K562 (cell line): ENCODE data around the gene IGF2BP1. TPM values are rescaled to one million over a fixed set of nuclear protein-coding genes. Genes with fewer than 3 reads are reported as not detected.

Source experiments
- ATF6 ChIP-seq: sonication (generic); formaldehyde crosslinking; IDR thresholded peaks from 2 replicates; pipeline ENCODE4 v1.4.0; 2020; ENCODE audit warnings: mild to moderate bottlenecking, missing genetic modification reagents
- BRF1 ChIP-seq: IDR thresholded peaks from 3 replicates; pipeline ENCODE4 v1.6.1; 2011; ENCODE audit warnings: borderline replicate concordance, mild to moderate bottlenecking; ENCODE audit not compliant: insufficient read length; ENCODE audit errors: extremely low read depth
- HES1 ChIP-seq: fragments of 450-650 bp; IDR thresholded peaks from 2 replicates; pipeline ENCODE4 v1.6.1; 2016; ENCODE audit warnings: low read depth, mild to moderate bottlenecking, moderate library complexity
- MAZ ChIP-seq, 2 experiments: fragments of 450-650 bp in 1 of 2; sonication (generic) in 1 of 2; formaldehyde crosslinking; IDR thresholded peaks in 1 of 2; conservative IDR thresholded peaks in 1 of 2; 2 replicates each; pipeline versions ENCODE4 v1.4.0 to v1.5.0; 2020; ENCODE audit warnings: mild to moderate bottlenecking in 1 of 2, missing genetic modification reagents in 1 of 2
- POLR3A ChIP-seq: IDR thresholded peaks from 2 replicates; pipeline ENCODE4 v1.6.1; 2011; ENCODE audit warnings: borderline replicate concordance, mild to moderate bottlenecking, moderate library complexity; ENCODE audit not compliant: insufficient read length, insufficient read depth; ENCODE audit errors: extremely low read depth
- RNF2 ChIP-seq: sonication (generic); IDR thresholded peaks from 2 replicates; pipeline ENCODE4 v1.6.1; 2016
- SIRT6 ChIP-seq: IDR thresholded peaks from one replicate; pipeline ENCODE4 v1.6.1; 2012; ENCODE audit warnings: low read depth, mild to moderate bottlenecking, control low read depth, inconsistent platforms, low read length, moderate library complexity
- SMAD4 ChIP-seq: fragments of 250-450 bp; sonication (Bioruptor Pico); conservative IDR thresholded peaks from 2 replicates; pipeline ENCODE4 v1.8.0; 2021; ENCODE audit warnings: inconsistent platforms, mild to moderate bottlenecking, moderate library complexity
- STAT6 ChIP-seq: sonication (generic); formaldehyde crosslinking; IDR thresholded peaks from 2 replicates; pipeline ENCODE4 v1.8.1; 2023; ENCODE audit warnings: mild to moderate bottlenecking, missing genetic modification reagents
- ZNF395 ChIP-seq: fragments of 200-800 bp; sonication (Bioruptor generic); IDR thresholded peaks from 2 replicates; pipeline ENCODE4 v1.6.1; 2017; ENCODE audit warnings: missing genetic modification characterization, missing compliant biosample characterization
- ZNF639 ChIP-seq, 2 experiments: fragments of 200-800 bp in 1 of 2; sonication (Bioruptor generic) in 1 of 2; sonication (generic) in 1 of 2; formaldehyde crosslinking in 1 of 2; IDR thresholded peaks in 1 of 2; conservative IDR thresholded peaks in 1 of 2; 2 replicates each; pipeline versions ENCODE4 v1.5.0 to v1.6.1; 2016 to 2020; ENCODE audit warnings: missing compliant biosample characterization in 1 of 2, missing genetic modification characterization in 1 of 2, missing genetic modification reagents in 1 of 2
- ZNF740 ChIP-seq, 3 experiments: fragments of 200-800 bp in 1 of 3; sonication (Bioruptor generic) in 1 of 3; sonication (generic) in 1 of 3; formaldehyde crosslinking in 1 of 3; IDR thresholded peaks; 2 replicates each; pipeline versions ENCODE4 v1.6.1 to v1.8.0; 2016 to 2022; ENCODE audit warnings: mild to moderate bottlenecking in 2 of 3, missing compliant biosample characterization in 2 of 3, missing genetic modification characterization in 2 of 3, missing genetic modification reagents in 1 of 3
- polyA plus RNA-seq, 8 experiments: library from polyadenylated mRNA; depleted of rRNA in 4 of 8; stranded (reverse) in 5 of 8; unstranded in 3 of 8; fragments of >200 nt; fragmentation: Nextera tagmentation in 2 of 8; fragmentation: Illumina TruSeq in 1 of 8; extraction: Ambion mirVana in 2 of 8; extraction: Trizol in 1 of 8; gene quantifications; 2 replicates each; pipeline versions ENCODE4 v1.2.1 to v1.2.3, GENCODE V29; 2011 to 2014; ENCODE audit warnings: inconsistent platforms in 1 of 8, missing spikeins in 1 of 8
- total RNA-seq, 7 experiments: library from RNA; depleted of rRNA in 6 of 7; stranded (reverse); fragments of >200 nt in 6 of 7; fragmentation: Illumina TruSeq in 2 of 7; extraction: Trizol in 2 of 7; gene quantifications; 2 replicates each; pipeline versions ENCODE4 v1.2.1 to v1.2.3, GENCODE V29; 2011 to 2021; ENCODE audit warnings: low replicate concordance in 1 of 7

IGF2BP1 gene
- total and polyA plus RNA-seq, 9 of the 15 experiments (the other 6 are each of a cell fraction or from before 2014, with no cell fraction given) = 13.0 to 318 (median 53.6) TPM

GRCh38 chr17:48997103-48997826 is at the start of gene IGF2BP1 (continued):
- peak in 1 of 2 experiments; percentile 48; a peak in 1 of 4 replicates for TF ChIP-seq ZNF639 (CRISPR knock-in tag; conservative IDR thresholded peaks at IDR 0.05 in 1 of 2, IDR thresholded peaks at IDR 0.05 in 1 of 2)
- TF ChIP-seq HES1 = no peak
- TF ChIP-seq SMAD4 = no peak
- no peak for TF ChIP-seq ATF6 (CRISPR knock-in tag)
- TF ChIP-seq STAT6 (CRISPR knock-in tag) = no peak
- TF ChIP-seq SIRT6 = no peak
- TF ChIP-seq POLR3A = no peak
- TF ChIP-seq MAZ (CRISPR knock-in tag; conservative IDR thresholded peaks at IDR 0.05 in 1 of 2, IDR thresholded peaks at IDR 0.05 in 1 of 2) = peak in 1 of 2 experiments; percentile 33; a peak in 1 of 4 replicates
- TF ChIP-seq BRF1 = no peak
- peak; percentile 64; the same call in 1 of the 2 replicates for TF ChIP-seq RNF2
- TF ChIP-seq ZNF740 (CRISPR knock-in tag; IDR thresholded peaks at IDR 0.05) = no peak
- 0 out of 4 replicates have a peak, but pooled peaks of 1 of the 2 experiments have one; percentile 25 for TF ChIP-seq ZNF740 (tag; IDR thresholded peaks at IDR 0.05)
- TF ChIP-seq ZNF395 (CRISPR knock-in tag) = 0 out of 2 replicates have a peak, but pooled peaks have one; percentile 43
